K562 (cell line): ENCODE data around the gene ATP1A2. TPM values are rescaled to one million over a fixed set of nuclear protein-coding genes. Genes with fewer than 3 reads are reported as not detected.

Experiments
- ATAC-seq: fragments of 200-7000 bp; cut with Tn5 transposase; 3 replicates; pipeline ENCODE4 v1.9.1; 2020; ENCODE audit warnings: moderate library complexity
- BruUV-seq: library from RNA; stranded (reverse); fragments of 400-500 nt; replicated peaks from 2 replicates; lab custom pipeline; 2021; lab: Mats Ljungman, UMichigan
- CTCF ChIA-PET: fragments of 300-600 bp; formaldehyde crosslinking; extraction: SDS; loops from one replicate; lab custom pipeline; 2021; ENCODE audit warnings: low intra/inter-chr PET ratio; lab: Yijun Ruan, JAX
- POLR2A ChIA-PET: fragments of 300-600, 350-650 bp; sonication (Branson Sonifier 250); formaldehyde crosslinking; extraction: SDS; loops from one replicate; lab custom pipeline; 2021; ENCODE audit warnings: antibody characterized with exemption, inconsistent platforms; lab: Yijun Ruan, JAX
- DNase-seq, 4 experiments: peaks; one replicate each; pipeline versions ENCODE4 v3.0.0 to v3.0.0-alpha.2; 2011 to 2018; ENCODE audit warnings: low spot score in 3 of 4, mixed read lengths in 3 of 4; ENCODE audit errors: extremely low read depth in 1 of 4
- FAIRE-seq: peaks from 2 replicates; lab custom pipeline; 2011; peaks lifted over from hg19 to GRCh38; lab: Jason Lieb, UNC
- H2AFZ ChIP-seq: 2 replicates; pipeline ENCODE4 v1.6.0; 2011; ENCODE audit warnings: low read depth, low read length, control low read depth, inconsistent platforms
- H3K27ac ChIP-seq: fragments of 200-600 bp; 3 replicates; pipeline ENCODE4 v1.8.0; 2011; ENCODE audit warnings: low read depth, mild to moderate bottlenecking, control low read depth, inconsistent platforms, low read length, moderate library complexity, mixed read lengths; ENCODE audit errors: extremely low read depth
- H3K27me3 ChIP-seq, 2 experiments: fragments of 300-600 bp in 1 of 2; 2 replicates in 1 of 2; 3 replicates in 1 of 2; pipeline versions ENCODE4 v1.6.0 to v1.8.0; 2011; ENCODE audit warnings: inconsistent platforms in 2 of 2, low read length in 2 of 2, mild to moderate bottlenecking in 1 of 2, mixed read lengths in 1 of 2, moderate library complexity in 1 of 2; ENCODE audit not compliant: control insufficient read depth in 2 of 2, insufficient read depth in 2 of 2
- H3K36me3 ChIP-seq: fragments of 300-600 bp; 3 replicates; pipeline ENCODE4 v1.8.0; 2011; ENCODE audit warnings: mild to moderate bottlenecking, low read length, inconsistent platforms; ENCODE audit not compliant: control insufficient read depth, insufficient read depth
- H3K4me1 ChIP-seq, 2 experiments: fragments of 200-600 bp in 1 of 2; replicated peaks in 1 of 2; 2 replicates in 1 of 2; 3 replicates in 1 of 2; pipeline versions ENCODE4 v1.5.1 to v1.8.0; 2011; ENCODE audit warnings: inconsistent platforms in 2 of 2, low read length in 2 of 2, mild to moderate bottlenecking in 1 of 2, mixed read lengths in 1 of 2, moderate library complexity in 1 of 2; ENCODE audit not compliant: control insufficient read depth in 2 of 2, insufficient read depth in 2 of 2
- H3K4me2 ChIP-seq: 2 replicates; pipeline ENCODE4 v1.6.1; 2011; ENCODE audit warnings: low read length, control low read depth, inconsistent platforms, mixed read lengths; ENCODE audit not compliant: insufficient read depth
- H3K4me3 ChIP-seq: fragments of 200-600 bp; sonication (generic), shearing (Covaris generic); 2 replicates; pipeline ENCODE4 v1.5.1; 2016; ENCODE audit warnings: control low read depth, inconsistent platforms
- H3K79me2 ChIP-seq: fragments of 200-600 bp; 3 replicates; pipeline ENCODE4 v1.8.0; 2011; ENCODE audit warnings: low read length, inconsistent platforms; ENCODE audit not compliant: control insufficient read depth, insufficient read depth
- H3K9ac ChIP-seq, 2 experiments: 2 replicates each; pipeline versions ENCODE4 v1.6.0 to v1.6.1; 2011; ENCODE audit warnings: low read depth in 2 of 2, low read length in 2 of 2, control low read depth in 1 of 2, inconsistent platforms in 1 of 2, mild to moderate bottlenecking in 1 of 2, mixed read lengths in 1 of 2; ENCODE audit not compliant: insufficient read depth in 1 of 2
- H3K9me1 ChIP-seq: one replicate; pipeline ENCODE4 v1.6.0; 2011; ENCODE audit warnings: inconsistent platforms, mild to moderate bottlenecking, low read length, moderate library complexity; ENCODE audit not compliant: control insufficient read depth, insufficient read depth
- H3K9me3 ChIP-seq: replicated peaks from 2 replicates; pipeline ENCODE4 v1.5.1; 2011; ENCODE audit warnings: low read depth, low read length, inconsistent platforms; ENCODE audit not compliant: control insufficient read depth, insufficient read depth
- H4K20me1 ChIP-seq: replicated peaks from 2 replicates; pipeline ENCODE4 v1.6.1; 2011; ENCODE audit warnings: low read length, inconsistent platforms, mixed read lengths; ENCODE audit not compliant: control insufficient read depth, insufficient read depth
- HDAC1 ChIP-seq, 2 experiments: fragments of 450-650 bp; IDR thresholded peaks; 2 replicates each; pipeline ENCODE4 v1.6.1; 2016 to 2017; ENCODE audit warnings: inconsistent platforms in 1 of 2, mild to moderate bottlenecking in 1 of 2, moderate library complexity in 1 of 2
- SP1 ChIP-seq: sonication (generic); formaldehyde crosslinking; IDR thresholded peaks from 2 replicates; pipeline ENCODE4 v1.8.1; 2022; ENCODE audit warnings: mild to moderate bottlenecking, missing genetic modification reagents
- TRIM24 ChIP-seq, 2 experiments: fragments of 450-650 bp; IDR thresholded peaks; 2 replicates each; pipeline ENCODE4 v1.6.1; 2016
- XRCC5 ChIP-seq: fragments of 200-400 bp; formaldehyde crosslinking; IDR thresholded peaks from 2 replicates; pipeline ENCODE4 v1.6.1; 2017; ENCODE audit warnings: low read depth, mild to moderate bottlenecking, low read length
- ZNF124 ChIP-seq: sonication (generic); formaldehyde crosslinking; IDR thresholded peaks from 2 replicates; pipeline ENCODE4 v1.8.1; 2022; ENCODE audit warnings: missing genetic modification reagents
- ZNF232 ChIP-seq: sonication (generic); formaldehyde crosslinking; IDR thresholded peaks from 2 replicates; pipeline ENCODE4 v1.8.0; 2022; ENCODE audit warnings: mild to moderate bottlenecking, missing genetic modification reagents
- ZNF398 ChIP-seq: fragments of 250-450 bp; sonication (Bioruptor Pico); IDR thresholded peaks from 2 replicates; pipeline ENCODE4 v1.8.0; 2021; ENCODE audit warnings: moderate library complexity, mild to moderate bottlenecking, inconsistent platforms
- WGBS: fragments of 100-300 bp; shearing (Covaris generic); methylation state at CpG from one replicate; pipeline ENCODE4 v1.1.6; 2016; ENCODE audit warnings: low coverage, mixed read lengths; ENCODE audit not compliant: insufficient coverage; ENCODE audit errors: missing lambda C conversion rate; 5-methylcytosine and 5-hydroxymethylcytosine counted together
- in situ Hi-C: fragments of 300-500 bp; cut with MboI; formaldehyde crosslinking; loops from 4 replicates; pipeline ENCODE4 v1.15.0; 2018; ENCODE audit warnings: inconsistent platforms, mixed read lengths
- intact Hi-C: fragments of 100-400 bp; cut with micrococcal nuclease; formaldehyde crosslinking; loops from 2 replicates; pipeline ENCODE4 v1.14.2; 2022
- polyA plus RNA-seq, 8 experiments: library from polyadenylated mRNA; depleted of rRNA in 4 of 8; stranded (reverse) in 5 of 8; unstranded in 3 of 8; fragments of >200 nt; fragmentation: Nextera tagmentation in 2 of 8; fragmentation: Illumina TruSeq in 1 of 8; extraction: Ambion mirVana in 2 of 8; extraction: Trizol in 1 of 8; gene quantifications; 2 replicates each; pipeline versions ENCODE4 v1.2.1 to v1.2.3, GENCODE V29; 2011 to 2014; ENCODE audit warnings: inconsistent platforms in 1 of 8, missing spikeins in 1 of 8
- total RNA-seq, 7 experiments: library from RNA; depleted of rRNA in 6 of 7; stranded (reverse); fragments of >200 nt in 6 of 7; fragmentation: Illumina TruSeq in 2 of 7; extraction: Trizol in 2 of 7; gene quantifications; 2 replicates each; pipeline versions ENCODE4 v1.2.1 to v1.2.3, GENCODE V29; 2011 to 2021; ENCODE audit warnings: low replicate concordance in 1 of 7

ATP1A2 gene
- total and polyA plus RNA-seq, 9 of the 15 experiments (the other 6 are each of a cell fraction or from before 2014, with no cell fraction given), result 0.04 to 0.11 (median 0.09) TPM; not detected in 6

GRCh38 chr1:160068225-160068624 is 47.3 kb upstream of the ATP1A2 start (continued):
- TF ChIP-seq HDAC1 (IDR thresholded peaks at IDR 0.05), result no peak
- TF ChIP-seq, all 486 proteins: peak for 0

GRCh38 chr1:160069460-160070231 is 45.9 kb upstream of the ATP1A2 start, which contains the start of gene KCNJ10:
Gene KCNJ10 (minus strand): TSS chr1:160070160. CDS start chr1:160042532, 27,628 bp downstream.
- in situ Hi-C loops, result no loop called here
- peaks cover 0 to 13% of the 10 kb centered on the region in 2 experiments; a peak in 3 of 5 replicates for H3K4me1 ChIP-seq

More at GRCh38 chr1:160069460-160070231, 45.9 kb upstream of the ATP1A2 start, which contains the start of gene KCNJ10:
- no peak within 1 kb of the TSS; the same call in 1 of the 2 replicates for H3K4me3 ChIP-seq
- no peaks in the 10 kb centered on the region for H3K79me2 ChIP-seq
- peak within 1 kb of the TSS; percentile 46; the same call in 1 of the 2 replicates for H2AFZ ChIP-seq
- no peaks in the 10 kb centered on the region for H3K9me1 ChIP-seq
- no peak for FAIRE-seq
- no peaks in the 10 kb centered on the region; the same call in 1 of the 2 replicates for H4K20me1 ChIP-seq
- CTCF ChIA-PET, result interaction anchor here (0.7 kb wide), 1 partner anchor 66 kb away, joined by 4 read pairs; no protein-coding TSS in a partner anchor
- peak within 1 kb of the TSS; percentile 26 for H3K4me2 ChIP-seq
- no peak for TF ChIP-seq ZNF124 (CRISPR knock-in tag)
- no peak for TF ChIP-seq ZNF398 (CRISPR knock-in tag)
- no peak for TF ChIP-seq TRIM24 (IDR thresholded peaks at IDR 0.05)
- no peak for TF ChIP-seq ZNF232 (CRISPR knock-in tag)
- TF ChIP-seq XRCC5, result no peak
- TF ChIP-seq SP1 (CRISPR knock-in tag), result no peak
- BruUV-seq, result no TSS peak
- DNase-seq, result no peak
- peaks cover 10 to 43% of the 10 kb centered on the region in 2 experiments; a peak in 3 of 5 replicates for H3K27me3 ChIP-seq
- no peaks in the 10 kb centered on the region for H3K9me3 ChIP-seq
- H3K9ac ChIP-seq, result peak within 1 kb of the TSS in 1 of 2 experiments; percentile 36; a peak in 1 of 4 replicates
- no peak within 1 kb of the TSS for H3K27ac ChIP-seq
- intact Hi-C loops, result no loop called here
- peak; percentile 52 for ATAC-seq
- H3K36me3 ChIP-seq, result no peaks in the 10 kb centered on the region
- POLR2A ChIA-PET, result interaction anchor here (0.6 to 1.0 kb wide), 4 partner anchors 9 to 191 kb away, joined by 3 to 4 read pairs (median 4); no protein-coding TSS in a partner anchor
- 8% methylated on average over 19 of the region's 32 CpGs for WGBS
